Activated CD4-positive, alpha-beta T cell treated with anti-CD3 and anti-CD28 coated beads, Interleukin-2, amount 50 U/mL, for 24 hours (primary cell): Measurements from ENCODE around the gene MCC.

Experiments used
- DNase-seq, 2 donors: peaks; one replicate each; pipeline ENCODE4 v3.0.0-alpha.2; 2020; ENCODE audit warnings: low read depth in 1 of 2, low spot score in 1 of 2

MCC gene

DNA sequence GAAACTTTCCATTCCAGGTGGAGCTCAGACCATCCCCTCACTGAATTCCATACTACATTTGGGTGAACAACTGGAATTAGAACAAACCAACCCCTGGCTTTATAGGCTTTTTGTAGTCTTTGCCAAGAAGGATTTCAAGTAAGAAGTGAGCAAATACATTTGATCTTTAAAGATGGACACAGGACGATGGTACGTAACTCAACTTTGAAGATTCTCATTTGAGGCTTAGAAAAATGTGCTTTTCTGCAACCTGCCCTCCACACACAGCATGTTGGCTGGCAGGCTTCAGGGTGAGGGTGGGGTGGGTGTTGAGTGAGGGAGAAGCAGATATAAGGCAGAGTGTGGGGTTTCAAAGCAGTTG lies 335.9 kb downstream of the MCC start:
- no peak for DNase-seq

DNA sequence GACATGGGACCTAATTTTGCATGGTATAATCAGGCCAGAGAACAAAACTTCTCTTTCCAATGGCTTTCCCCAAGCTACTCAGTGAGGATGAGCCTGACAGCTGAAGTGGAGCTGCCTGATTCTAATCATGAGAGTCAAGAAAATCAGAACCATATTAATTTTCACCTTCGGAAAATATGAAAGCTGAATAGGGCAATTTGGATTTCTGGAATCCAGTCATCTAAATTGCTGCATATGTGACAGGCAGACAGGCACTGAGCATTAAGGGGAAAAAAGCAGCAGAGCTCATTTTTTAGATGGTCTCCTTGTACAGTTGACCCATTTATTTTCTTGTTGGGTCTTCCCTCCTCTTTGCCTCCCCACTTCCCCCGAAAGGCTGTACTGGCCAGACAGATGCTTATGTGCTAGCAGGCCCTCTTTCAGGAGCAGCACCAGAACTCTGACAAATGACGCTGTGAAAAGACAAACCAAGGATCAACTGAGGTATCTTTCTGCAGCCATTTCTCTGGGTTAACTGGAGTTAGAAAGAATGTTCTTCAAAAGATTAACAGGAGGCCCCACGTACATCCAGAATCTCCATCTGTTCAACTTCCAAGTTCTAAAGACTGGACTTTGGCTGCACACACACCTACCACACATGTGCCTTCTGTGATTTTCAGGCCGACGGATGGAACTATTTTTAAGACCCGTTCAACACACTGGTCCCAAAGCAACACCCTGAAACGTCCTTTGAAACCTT lies 336.4 kb downstream of the MCC start:
- no peak for DNase-seq

DNA sequence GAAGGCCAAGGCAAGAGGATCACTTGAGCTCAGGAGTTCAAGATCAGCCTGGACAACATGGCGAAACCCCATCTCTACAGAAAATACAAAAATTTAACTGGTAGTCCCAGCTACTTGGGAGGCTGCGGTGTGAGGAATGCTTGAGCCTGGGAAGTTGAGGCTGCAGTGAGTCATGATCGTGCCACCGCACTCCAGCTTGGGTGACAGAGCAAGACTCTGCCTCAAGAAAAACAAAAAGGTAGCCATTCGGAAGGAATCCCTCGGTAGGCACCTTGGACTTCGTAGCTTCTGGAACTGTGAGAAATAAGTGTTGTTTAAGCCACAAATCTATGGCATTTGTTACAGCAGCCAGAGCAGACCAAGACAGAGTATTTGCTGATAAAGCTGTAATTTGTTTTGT lies 337.4 kb downstream of the MCC start:
- no peak for DNase-seq

DNA sequence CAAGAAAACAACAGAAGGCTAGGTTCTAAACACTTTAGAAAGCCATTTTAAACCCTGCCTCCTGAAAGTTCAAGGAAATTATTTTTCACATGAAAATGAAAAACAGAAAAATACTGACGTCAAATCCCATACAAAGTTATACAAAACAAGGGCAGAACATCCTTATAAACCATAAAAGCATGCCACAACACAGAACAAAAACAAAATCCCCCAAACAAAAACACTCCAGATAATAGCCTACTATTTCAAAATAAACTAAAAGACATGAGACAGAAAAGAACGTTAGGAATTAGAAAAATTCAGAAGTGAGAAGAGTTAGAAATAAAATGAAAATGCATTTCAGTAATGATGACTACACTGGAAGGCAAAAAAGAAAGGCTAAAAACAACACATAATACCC lies 338.0 kb downstream of the MCC start:
- DNase-seq: no peak

DNA sequence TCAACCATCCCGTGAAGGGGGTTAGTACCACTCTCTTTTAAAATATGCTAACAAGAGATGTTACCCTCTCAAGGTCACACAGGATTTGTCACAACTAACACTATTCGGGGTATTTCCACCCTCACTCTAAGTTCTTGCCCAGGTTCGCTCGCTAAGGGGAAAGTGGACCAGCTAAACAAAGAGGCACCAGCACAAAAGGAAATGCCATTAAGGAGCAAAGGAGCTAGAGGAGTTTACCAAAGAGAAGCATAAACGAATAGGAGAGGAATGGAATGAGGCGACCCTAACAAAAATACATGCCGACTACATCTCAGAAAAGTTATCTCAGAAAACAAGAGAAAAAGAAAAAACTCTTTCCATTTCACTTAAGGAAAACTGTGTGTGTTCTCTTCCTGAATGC lies 340.7 kb downstream of the MCC start:
- no peak for DNase-seq

DNA sequence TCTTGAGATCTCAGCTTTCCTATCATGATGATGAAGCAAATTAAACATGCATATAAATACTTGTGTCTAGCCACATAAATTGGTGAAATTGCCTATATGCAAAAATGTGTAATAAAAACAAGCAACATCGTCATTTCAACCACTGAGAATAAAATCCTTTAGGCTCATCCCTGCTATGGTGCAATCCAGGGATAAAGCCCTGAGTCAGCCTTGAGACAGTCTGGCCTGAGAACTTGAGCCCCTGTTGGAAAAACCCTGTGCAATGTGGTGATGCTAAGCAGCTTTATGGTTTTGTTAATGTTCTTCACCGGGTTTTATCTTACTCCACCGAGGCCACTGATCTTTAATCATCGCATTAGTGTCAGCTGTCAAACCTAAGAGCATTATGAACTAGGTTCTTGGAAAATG lies 341.1 kb downstream of the MCC start:
- no peak for DNase-seq

DNA sequence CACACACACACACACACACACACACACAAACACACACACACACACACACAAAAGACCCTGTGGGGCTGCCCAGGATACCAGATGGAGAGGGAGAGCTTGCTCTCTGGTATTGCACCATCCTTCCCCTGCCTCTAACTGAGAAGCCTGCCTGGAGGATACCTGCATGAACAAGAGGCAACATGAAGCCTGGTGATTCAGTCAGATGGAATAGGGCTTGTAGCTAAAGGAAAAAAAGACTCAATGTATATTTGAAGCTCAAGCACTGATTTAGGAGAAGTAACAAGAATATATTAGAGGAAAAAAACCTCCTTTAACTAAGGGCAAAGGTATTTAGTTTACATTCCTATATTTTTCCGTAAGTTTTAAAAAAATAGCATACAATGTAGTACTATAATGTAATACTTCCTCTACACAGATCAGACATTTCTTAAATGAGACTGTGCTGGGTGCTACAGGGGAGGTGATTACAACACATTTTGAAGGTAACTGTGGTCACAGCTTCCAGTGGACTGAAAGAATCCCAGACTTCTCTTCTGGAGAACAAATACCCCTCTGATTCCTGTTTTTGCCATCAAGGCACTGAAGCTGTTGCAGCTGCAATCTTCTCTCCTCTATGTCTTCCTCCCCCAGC lies 342.4 kb downstream of the MCC start:
- DNase-seq: no peak

DNA sequence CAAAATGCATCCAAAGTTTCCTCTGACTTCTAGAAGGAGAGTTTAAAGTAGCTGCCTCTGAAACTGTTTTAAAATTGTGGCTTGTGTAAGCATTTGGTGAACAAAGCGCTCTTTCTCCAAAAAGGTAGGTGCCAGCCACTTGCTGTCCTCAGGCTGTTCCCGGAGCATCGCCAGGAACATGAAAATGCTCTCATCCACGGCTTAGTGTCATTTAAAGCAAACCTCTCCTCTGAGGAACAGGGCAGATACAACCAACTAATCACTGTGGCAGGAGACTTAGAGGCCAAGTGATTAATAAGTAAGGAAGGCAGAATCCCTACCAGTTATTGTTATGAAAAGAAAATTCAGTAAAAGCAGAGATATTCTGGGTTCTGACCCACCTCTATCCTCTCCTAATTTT lies 346.1 kb downstream of the MCC start:
- DNase-seq: no peak

DNA sequence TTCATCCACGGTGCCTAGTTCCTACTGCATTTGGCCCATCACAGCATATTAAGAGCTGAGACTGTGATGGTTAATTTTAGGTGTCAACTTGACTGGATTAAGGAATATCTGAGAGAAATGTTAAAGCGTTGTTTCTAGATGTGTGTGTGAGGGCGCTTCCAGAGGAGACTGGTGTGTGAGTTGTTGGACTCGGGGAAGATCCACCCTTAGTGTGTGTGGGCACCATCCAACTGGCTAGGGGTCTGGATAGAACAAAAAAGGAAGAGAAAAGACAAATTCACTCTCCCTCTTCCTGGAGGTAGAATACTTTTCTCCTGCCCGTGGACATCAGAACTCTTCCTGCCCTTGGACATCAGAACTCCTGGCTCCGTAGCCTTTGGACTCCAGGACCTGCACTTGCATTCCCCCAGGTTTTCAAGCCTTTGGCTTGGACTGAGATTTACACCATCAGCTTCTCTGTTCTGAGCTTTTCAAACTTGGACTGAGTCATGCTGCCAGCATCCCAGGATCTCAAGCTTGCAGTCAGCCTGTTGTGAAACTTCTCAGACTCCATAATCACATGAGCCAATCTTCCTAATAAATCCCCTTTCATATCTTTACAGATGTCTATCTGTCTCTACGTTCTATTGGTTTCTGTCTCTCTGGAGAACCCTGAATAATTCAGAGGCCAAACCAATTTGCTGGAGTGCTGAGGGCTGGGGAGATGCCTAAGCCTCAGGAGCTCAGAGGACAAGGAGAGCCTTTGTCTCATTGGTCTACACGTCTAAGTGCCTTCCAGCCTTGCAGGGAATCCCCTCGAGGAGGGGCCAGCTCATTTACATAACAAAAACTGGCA lies 347.2 kb downstream of the MCC start:
- DNase-seq: no peak

DNA sequence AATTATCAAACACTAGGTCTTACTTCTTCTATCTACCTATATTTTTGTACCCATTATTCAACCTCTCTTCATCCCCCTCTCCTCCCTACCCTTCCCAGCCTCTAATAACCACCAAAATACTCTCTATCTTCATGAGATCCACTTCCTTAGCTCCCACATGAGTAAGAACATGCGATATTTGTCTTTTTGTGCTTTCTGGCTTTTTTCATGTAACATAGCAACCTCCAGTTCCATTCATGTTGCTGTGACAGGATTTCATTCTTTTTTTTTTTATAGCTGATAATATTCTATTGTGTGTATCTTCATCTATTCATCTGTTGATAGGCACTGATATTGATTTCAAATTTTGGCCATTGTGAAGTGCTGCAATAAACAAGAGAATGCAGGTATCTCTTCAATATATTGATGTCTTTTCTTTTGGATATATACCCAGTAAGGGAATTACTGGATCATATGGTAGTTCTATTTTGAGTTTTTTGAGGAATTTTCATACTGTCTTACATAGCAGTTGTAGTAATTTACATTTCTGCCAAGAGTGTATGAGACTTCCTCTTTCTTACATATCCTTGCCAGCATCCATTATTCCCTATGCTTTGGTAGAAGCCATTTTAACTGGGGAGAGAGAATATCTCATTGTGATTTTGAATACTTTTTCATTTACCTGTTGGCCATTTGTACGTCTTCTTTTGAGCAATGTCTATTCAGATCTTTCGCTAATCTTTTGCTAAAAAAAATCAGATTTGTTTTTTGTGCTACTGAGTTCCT lies 354.9 kb downstream of the MCC start:
- DNase-seq: no peak

DNA sequence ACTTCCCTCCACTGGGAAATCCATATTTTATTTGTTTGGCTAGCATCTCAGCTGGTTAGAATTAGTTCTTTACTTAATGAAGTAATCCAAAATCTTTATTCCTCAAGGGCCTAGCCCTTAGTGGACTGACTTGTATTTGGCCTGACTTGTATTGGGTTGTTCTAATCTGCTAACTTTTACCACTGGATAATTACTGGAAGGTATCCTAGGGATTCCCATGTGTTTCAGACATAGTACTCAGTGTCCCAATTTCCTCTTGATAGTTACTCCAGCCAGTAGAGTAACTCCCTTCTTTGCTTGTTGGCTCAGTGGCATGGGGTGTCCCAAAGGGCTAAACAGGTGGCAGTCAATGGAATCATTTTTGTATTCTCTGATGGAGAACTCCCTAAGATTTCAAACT lies 355.7 kb downstream of the MCC start:
- no peak for DNase-seq

DNA sequence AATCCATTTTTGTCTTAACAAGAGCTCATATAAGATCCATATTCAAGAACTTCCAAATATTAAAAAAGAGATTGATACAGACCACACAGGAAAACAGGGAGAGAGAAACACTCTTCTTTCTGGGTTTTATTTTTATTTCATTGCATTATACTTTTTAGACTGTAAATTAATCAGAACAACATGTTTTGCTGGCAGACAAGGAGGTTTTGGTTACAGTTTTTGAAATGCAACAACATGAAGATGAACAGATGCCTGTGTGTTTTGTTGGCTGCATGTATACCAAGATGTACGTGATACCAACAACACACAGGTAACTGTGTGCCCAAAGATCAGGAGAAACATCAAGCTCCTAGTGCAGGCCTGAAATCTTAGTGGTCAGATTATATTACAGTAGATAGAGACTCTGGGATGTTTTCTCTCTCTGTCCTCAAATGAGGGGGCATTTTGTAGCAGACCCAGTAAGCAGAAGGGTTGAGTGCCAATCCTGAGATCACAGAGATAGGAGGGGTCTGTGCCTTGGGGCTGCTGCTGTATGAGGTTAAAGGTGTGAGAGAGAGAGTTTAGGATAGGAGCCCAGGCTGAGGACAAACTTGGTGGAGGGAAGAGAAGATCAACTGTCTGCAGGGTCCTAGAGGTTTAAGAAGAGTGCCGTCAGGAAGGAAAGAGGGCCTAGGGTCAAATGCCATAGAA lies 359.5 kb downstream of the MCC start:
- no peak for DNase-seq

DNA sequence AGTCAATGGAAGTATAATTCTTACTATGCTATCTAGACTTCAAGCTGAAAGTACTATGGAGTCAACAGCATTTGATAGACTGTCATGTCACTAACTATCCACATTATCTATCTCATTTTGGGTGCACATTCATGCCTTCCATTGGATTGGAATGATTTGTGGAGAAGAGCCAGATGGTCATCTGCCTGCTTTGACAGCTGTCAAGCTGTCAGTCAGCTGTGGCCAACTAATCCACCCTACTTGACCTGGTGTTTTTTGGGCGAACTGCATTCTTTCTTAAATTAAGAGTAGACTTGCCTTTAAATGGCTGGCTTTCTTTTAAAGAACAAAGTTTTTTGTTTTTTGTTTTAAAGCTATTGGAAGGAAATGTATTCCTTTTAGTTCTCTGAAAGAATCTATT lies 360.2 kb downstream of the MCC start:
- DNase-seq: no peak

DNA sequence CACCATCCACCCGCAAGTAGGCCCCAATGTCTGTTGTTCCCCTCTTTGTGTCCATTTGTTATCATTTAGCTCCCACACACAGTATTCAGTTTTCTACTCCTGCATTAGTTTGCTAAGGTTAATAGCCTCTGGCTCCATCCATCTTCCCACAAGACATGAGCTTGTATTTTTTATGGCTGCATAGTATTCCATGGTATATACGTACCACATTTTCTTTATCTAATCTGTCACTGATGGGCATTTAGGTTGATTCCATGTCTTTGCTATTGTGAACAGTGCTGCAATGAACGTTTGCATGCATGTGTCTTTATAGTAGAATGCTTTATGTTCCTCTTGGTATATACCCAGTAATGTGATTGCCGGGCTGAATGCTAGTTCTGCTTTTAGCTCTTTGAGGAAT lies 361.2 kb downstream of the MCC start:
- DNase-seq: no peak

DNA sequence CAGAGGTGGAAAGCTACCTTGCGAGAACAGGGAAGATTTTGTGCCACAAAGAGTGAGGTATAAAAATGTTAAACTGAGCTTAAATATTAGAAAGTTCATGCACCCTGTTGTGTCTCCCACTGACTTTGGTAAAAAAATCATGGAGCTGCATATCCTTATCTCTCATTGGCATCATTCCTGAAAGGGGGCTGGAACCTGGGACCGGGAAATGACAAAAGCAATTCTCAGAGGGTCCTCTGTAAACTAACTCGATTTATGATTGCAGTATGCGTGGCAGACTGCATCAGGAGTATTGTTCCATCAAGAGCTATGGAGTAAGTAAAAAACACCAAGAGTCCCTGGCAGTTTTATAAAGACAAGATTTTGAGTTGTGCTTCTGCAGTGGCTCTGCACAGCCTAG lies 362.9 kb downstream of the MCC start:
- no peak for DNase-seq

DNA sequence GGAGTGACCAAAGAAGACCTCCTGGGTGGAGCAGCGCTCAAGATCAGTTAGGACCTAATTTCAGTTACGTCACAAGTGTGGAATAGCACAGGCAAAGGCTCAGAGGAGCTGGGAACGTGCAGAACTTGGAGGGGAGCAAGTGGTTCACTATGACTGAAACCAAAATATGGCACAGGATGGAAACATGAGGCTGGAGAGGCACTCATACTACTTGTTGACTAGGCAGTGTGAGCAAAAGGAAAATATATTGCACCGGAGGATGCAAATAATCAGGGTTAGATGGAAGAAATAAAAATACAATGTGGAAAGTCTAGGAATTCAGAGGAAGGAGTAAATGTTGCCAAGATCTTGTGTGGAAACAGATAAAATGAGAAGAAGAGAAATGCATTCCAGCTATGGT lies 363.3 kb downstream of the MCC start:
- DNase-seq: no peak

DNA sequence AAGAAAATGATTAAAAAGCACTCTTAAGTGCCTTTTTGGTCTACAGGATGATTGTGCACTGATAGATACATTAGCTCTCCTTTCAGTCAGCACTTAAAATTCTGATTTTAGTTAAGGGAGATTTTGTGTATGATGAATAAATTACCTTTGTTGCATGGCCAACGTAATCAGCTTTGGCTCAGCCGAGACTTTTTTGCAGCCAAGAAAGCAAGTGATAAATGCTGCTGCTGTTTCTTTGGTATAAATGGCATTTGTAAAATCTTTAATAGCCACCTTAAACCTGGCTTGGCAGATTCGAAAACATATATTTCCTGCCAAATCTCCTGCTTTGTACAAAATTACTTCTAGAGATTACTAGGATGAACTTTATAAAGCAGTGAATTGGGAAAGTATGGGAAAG lies 364.0 kb downstream of the MCC start:
- no peak for DNase-seq

DNA sequence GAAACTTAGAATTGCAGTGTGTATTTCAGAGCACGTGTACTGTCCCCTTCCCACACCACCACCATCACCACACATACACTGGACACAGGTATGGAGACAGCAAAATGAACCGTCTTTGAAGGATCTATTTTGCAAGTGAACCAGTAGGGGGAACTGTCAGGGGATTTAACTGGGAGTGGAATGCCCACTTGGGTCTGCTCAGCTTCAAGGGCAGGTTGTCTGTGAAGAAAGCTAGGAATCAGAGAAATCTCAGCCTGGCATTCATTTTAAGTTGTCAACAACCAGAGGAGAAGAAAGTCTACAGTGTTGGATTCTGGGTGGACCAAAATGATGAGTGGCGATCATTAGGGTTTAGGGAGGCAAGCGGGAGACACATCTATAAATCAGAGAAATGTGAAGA lies 364.6 kb downstream of the MCC start:
- DNase-seq: no peak

DNA sequence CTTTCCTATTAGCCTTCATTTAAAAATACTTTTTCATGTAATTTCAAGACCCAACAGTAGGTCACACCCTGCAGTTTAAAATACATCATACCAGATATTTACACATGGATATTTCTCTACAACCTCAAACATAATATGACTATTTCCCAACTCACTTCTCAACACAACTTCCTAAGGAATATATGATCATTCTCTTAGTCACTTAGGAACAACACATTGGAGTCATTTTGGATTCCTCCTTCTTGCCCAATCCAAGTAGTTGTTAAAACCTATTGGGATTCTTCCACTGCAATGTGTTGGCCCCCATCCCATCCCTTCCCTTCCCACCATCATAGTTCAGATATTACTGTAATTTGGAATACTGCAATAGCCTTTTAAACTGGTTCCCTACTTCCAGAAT lies 366.2 kb downstream of the MCC start:
- no peak for DNase-seq

DNA sequence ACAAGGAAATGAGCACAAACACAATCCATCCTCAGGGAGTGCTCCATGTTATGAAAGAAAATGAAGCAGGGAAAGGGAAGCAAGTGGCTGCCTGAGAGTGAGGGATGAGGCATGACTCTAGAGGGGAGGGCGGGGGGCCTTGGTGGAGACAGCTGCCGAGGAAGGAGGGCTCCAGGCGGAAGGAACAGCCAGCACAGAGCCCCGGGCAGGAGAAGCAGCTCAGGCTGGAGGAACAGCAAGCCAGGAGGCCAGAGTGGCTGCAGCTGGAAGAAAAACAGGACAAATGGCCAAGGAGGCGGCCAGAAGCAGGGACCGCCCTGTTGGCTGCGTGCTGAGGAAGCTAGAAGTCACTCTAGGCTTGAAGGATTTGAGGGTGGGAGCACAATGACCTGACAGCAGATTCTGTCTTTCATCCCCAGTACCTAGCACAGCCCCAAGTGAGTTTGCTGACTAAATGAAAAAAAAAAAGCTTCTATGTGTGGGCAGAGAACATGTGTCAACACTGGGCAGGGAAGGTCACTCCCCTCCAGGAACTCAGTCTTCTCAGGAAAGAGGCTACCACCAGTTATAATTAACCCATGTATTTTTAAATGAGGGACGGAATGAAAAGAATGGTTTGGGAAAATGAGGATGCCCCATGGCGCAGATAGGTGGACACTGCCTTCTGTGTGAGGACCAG lies 368.9 kb downstream of the MCC start:
- no peak for DNase-seq

DNA sequence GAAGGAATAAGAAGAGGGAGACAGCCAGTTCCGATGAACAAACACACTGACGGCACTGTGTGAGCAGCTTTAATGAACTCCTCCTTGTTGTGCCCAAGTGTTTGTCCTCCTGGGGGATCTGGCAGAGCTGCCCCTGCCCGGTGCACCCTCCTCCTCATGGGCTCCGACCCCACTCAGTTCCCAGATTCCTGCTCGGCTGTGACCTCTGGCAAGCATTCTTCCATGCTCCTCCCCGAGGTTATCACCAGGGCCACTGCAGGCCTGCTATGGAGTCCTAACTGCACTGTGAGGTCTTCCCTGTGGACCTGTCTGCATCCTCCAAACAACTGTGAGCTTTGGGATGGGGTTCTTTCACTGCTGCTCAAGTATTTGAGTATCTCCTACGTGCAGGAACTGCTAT lies 369.5 kb downstream of the MCC start:
- DNase-seq: no peak
